Measurements from ENCODE around the gene SLC15A5. TPM values are rescaled to one million over a fixed set of nuclear protein-coding genes. Genes with fewer than 3 reads are reported as not detected.

Gene SLC15A5
- total and polyA plus RNA-seq, 2 of the 4 experiments (the other 2 are of a cell fraction) = not detected

DNA sequence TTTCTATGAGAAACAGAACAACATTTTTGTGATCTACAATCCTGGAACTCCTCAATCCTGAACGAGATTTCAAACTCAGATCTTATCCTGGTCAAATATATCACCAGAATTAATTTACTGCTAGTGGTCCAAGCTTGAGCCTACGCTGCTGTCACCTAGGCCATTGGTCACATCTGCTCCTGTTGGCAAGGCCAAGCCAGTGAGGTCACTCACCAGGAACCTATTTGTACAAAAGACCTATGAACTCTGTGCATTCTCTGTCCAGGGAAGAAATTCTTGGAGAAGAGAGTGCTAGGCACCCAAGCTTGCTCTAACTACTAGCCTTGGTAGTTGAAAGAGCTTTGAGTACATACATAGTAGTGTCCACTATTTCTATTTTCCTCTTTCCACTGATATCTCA, 106.1 kb downstream of the SLC15A5 start:
- Histone ChIP-seq H4K20me1 (ENCODE audit: insufficient read depth, low read length) (no peaks in the 10 kb centered on the region), H3K9me3 (ENCODE audit: control insufficient read depth, insufficient read depth, low read length) (no peaks in the 10 kb centered on the region), H3K14ac (replicated peaks; ENCODE audit: low read depth, low read length) (no peak overlapping the region), H2AK5ac (ENCODE audit: low read depth, low read length) (no peak overlapping the region), H3K56ac (ENCODE audit: extremely low read depth, insufficient read depth, low read length) (no peak overlapping the region), H3K18ac (ENCODE audit: low read depth, low read length) (no peak overlapping the region), H3K4ac (ENCODE audit: low read depth, low read length) (no peak overlapping the region), H2BK20ac (ENCODE audit: low read depth, low read length) (no peak overlapping the region), H2AK9ac (replicated peaks; ENCODE audit: low read depth, low read length, poor library complexity) (no peak overlapping the region), H4K8ac (ENCODE audit: low read depth in 2 of 2, low read length in 2 of 2) (no peak overlapping the region), H3K4me3 (ENCODE audit: insufficient read depth, low read depth, low read length) (no peak overlapping the region), H3K4me2 (ENCODE audit: low read depth, low read length) (no peak overlapping the region), H4K5ac (ENCODE audit: low read depth, low read length) (no peak overlapping the region), H3K4me1 (ENCODE audit: control insufficient read depth, insufficient read depth, low read length) (no peaks in the 10 kb centered on the region), H2BK120ac (ENCODE audit: low read depth, low read length) (no peak overlapping the region), H3K9ac (ENCODE audit: low read depth, low read length) (no peak overlapping the region), H3K79me1 (ENCODE audit: low read depth in 1 of 2, low read length in 2 of 2) (no peaks in the 10 kb centered on the region), H3K23ac (ENCODE audit: low read depth, low read length) (no peak overlapping the region), H3K9me1 (ENCODE audit: insufficient read depth, low read length) (no peaks in the 10 kb centered on the region), H2AFZ (replicated peaks; ENCODE audit: low read length, poor library complexity) (no peak overlapping the region), H3K27me3 (ENCODE audit: control insufficient read depth, insufficient read depth, low read length) (peaks cover 2% of the 10 kb centered on the region), H3K27ac (ENCODE audit: insufficient read depth, low read length) (no peak overlapping the region), H2BK15ac (ENCODE audit: low read depth, low read length) (no peak overlapping the region), H3K36me3 (ENCODE audit: control insufficient read depth, insufficient read depth, low read length) (no peaks in the 10 kb centered on the region), H2BK5ac (ENCODE audit: low read depth, low read length, poor library complexity, severe bottlenecking) (no peak overlapping the region), H4K91ac (ENCODE audit: insufficient read depth, low read depth, low read length) (no peak overlapping the region)
- intact Hi-C loops (cut with micrococcal nuclease) = no loop called here
- CTCF ChIA-PET = no interaction called here
- in situ Hi-C loops (cut with MboI; ENCODE audit: low sequenced_read_pairs) = loop anchor here (25.0 kb wide), 1 partner anchor 1466 kb away; no protein-coding TSS in a partner anchor
- ATAC-seq (ENCODE audit: low read depth) = no peak
- TF ChIP-seq POLR2A (IDR thresholded peaks at IDR 0.05; ENCODE audit: low read depth, low read length) = no peak
- TF ChIP-seq MXI1 (IDR thresholded peaks at IDR 0.05; ENCODE audit: borderline replicate concordance, low read depth, low read length) = no peak
- TF ChIP-seq, protein P1, sequence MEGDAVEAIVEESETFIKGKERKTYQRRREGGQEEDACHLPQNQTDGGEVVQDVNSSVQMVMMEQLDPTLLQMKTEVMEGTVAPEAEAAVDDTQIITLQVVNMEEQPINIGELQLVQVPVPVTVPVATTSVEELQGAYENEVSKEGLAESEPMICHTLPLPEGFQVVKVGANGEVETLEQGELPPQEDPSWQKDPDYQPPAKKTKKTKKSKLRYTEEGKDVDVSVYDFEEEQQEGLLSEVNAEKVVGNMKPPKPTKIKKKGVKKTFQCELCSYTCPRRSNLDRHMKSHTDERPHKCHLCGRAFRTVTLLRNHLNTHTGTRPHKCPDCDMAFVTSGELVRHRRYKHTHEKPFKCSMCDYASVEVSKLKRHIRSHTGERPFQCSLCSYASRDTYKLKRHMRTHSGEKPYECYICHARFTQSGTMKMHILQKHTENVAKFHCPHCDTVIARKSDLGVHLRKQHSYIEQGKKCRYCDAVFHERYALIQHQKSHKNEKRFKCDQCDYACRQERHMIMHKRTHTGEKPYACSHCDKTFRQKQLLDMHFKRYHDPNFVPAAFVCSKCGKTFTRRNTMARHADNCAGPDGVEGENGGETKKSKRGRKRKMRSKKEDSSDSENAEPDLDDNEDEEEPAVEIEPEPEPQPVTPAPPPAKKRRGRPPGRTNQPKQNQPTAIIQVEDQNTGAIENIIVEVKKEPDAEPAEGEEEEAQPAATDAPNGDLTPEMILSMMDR (conservative IDR thresholded peaks at IDR 0.05; ENCODE audit: low read depth, low read length) = no peak
- TF ChIP-seq NFE2L2 (IDR thresholded peaks at IDR 0.05; ENCODE audit: low read depth, low read length) = no peak
- TF ChIP-seq CEBPB (IDR thresholded peaks at IDR 0.05; ENCODE audit: low read depth, low read length) = no peak
- no peak for TF ChIP-seq BHLHE40 (IDR thresholded peaks at IDR 0.05; ENCODE audit: low read depth, low read length)
- no peak for TF ChIP-seq FOS (IDR thresholded peaks at IDR 0.05; ENCODE audit: low read depth, low read length)
- TF ChIP-seq, protein P2, sequence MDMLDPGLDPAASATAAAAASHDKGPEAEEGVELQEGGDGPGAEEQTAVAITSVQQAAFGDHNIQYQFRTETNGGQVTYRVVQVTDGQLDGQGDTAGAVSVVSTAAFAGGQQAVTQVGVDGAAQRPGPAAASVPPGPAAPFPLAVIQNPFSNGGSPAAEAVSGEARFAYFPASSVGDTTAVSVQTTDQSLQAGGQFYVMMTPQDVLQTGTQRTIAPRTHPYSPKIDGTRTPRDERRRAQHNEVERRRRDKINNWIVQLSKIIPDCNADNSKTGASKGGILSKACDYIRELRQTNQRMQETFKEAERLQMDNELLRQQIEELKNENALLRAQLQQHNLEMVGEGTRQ (IDR thresholded peaks at IDR 0.05; ENCODE audit: low read depth, low read length) = no peak
- TF ChIP-seq CHD1 (IDR thresholded peaks at IDR 0.05; ENCODE audit: low read depth, low read length) = no peak
- TF ChIP-seq MAFK (IDR thresholded peaks at IDR 0.05; ENCODE audit: low read depth, low read length) = no peak
- no peak for TF ChIP-seq SMC3 (IDR thresholded peaks at IDR 0.05; ENCODE audit: low read depth, low read length)
- TF ChIP-seq RFX5 (IDR thresholded peaks at IDR 0.05; ENCODE audit: low read depth, low read length) = no peak
- no peak for TF ChIP-seq RCOR1 (IDR thresholded peaks at IDR 0.05; ENCODE audit: insufficient replicate concordance, low read length)
- no peak for TF ChIP-seq MAZ (IDR thresholded peaks at IDR 0.05; ENCODE audit: borderline replicate concordance, low read depth, low read length)
- TF ChIP-seq, protein P3, sequence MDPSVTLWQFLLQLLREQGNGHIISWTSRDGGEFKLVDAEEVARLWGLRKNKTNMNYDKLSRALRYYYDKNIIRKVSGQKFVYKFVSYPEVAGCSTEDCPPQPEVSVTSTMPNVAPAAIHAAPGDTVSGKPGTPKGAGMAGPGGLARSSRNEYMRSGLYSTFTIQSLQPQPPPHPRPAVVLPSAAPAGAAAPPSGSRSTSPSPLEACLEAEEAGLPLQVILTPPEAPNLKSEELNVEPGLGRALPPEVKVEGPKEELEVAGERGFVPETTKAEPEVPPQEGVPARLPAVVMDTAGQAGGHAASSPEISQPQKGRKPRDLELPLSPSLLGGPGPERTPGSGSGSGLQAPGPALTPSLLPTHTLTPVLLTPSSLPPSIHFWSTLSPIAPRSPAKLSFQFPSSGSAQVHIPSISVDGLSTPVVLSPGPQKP (IDR thresholded peaks at IDR 0.05; ENCODE audit: borderline replicate concordance, low read depth, low read length) = no peak
- TF ChIP-seq RAD21 (IDR thresholded peaks at IDR 0.05; ENCODE audit: low read length) = no peak
- DNase-seq = no peak
- dilution Hi-C loops (cut with HindIII; ENCODE audit: low sequenced_read_pairs, unreplicated experiment) = no loop called here
- POLR2A ChIA-PET (ENCODE audit: unreplicated experiment) = no interaction called here
- no TSS peak for BruUV-seq (replicated peaks)
- WGBS, 2 experiments (ENCODE audit: extremely low coverage in 2 of 2, insufficient read length in 1 of 2) = 0% methylated on average over 1 of the region's 2 CpGs; no CpG with 5 or more reads in 1 of the 2 experiments

Measured in IMR-90 (cell line).